ENCODE data around the gene SMIM15. TPM values are rescaled to one million over a fixed set of nuclear protein-coding genes. Genes with fewer than 3 reads are reported as not detected.

The SMIM15 gene
- total RNA-seq, 1 experiment from 2014 or later, result 83.9 TPM

- no peak overlapping the region for H2AFZ ChIP-seq (ENCODE audit: low read depth, low read length, poor library complexity, severe bottlenecking)
- no peak for TF ChIP-seq TCF7L2 (IDR thresholded peaks at IDR 0.05; ENCODE audit: borderline replicate concordance, extremely low read depth, insufficient read depth, insufficient read length)
- no peak for TF ChIP-seq ZFX (IDR thresholded peaks at IDR 0.05)
- TF ChIP-seq SP1 (IDR thresholded peaks at IDR 0.05; ENCODE audit: low read depth), result no peak
- ChIA-PET CTCF (no interaction called here), RAD21 (ENCODE audit: low non-redundant PET in 1 of 2, low total read pairs in 2 of 2, uncharacterized antibody in 2 of 2, unreplicated experiment in 2 of 2) (interaction anchor here in 1 of 2 experiments (0.6 kb wide), 1 partner anchor 245 kb away, joined by 4 read pairs; no protein-coding TSS in a partner anchor), POLR2A (no interaction called here)
- H3K9ac ChIP-seq (ENCODE audit: low read length), result peak overlapping the region; percentile 98; the same call in 1 of the 2 replicates
- no peaks in the 10 kb centered on the region for H3K9me2 ChIP-seq (ENCODE audit: insufficient read depth)
- peak overlapping the region; percentile 92 to 95 for H3K4me3 ChIP-seq (replicated peaks in 1 of 2; ENCODE audit: low read depth in 1 of 2, low read length in 2 of 2)
- peak overlapping the region; percentile 72 for H3K4me2 ChIP-seq (ENCODE audit: low read length)
- peaks cover 0 to 16% of the 10 kb centered on the region in 2 experiments; a peak in 2 of 4 replicates for H3K4me1 ChIP-seq (ENCODE audit: control insufficient read depth in 1 of 2, insufficient read depth in 2 of 2, low read length in 2 of 2)
- no peak for DNase-seq (ENCODE audit: low read depth, low spot score)
- peaks cover 54% of the 10 kb centered on the region for H3K79me2 ChIP-seq (ENCODE audit: insufficient read depth, low read length)
- H3K27me3 ChIP-seq (ENCODE audit: insufficient read depth, low read length), result no peaks in the 10 kb centered on the region
- no peaks in the 10 kb centered on the region for H4K20me1 ChIP-seq (ENCODE audit: insufficient read depth)
- H3K27ac ChIP-seq (ENCODE audit: low read depth, low read length), result no peak overlapping the region
- no peaks in the 10 kb centered on the region for H3K9me3 ChIP-seq (ENCODE audit: control insufficient read depth in 1 of 2, insufficient read depth in 1 of 2, low read depth in 1 of 2, low read length in 2 of 2)
- peaks cover 18 to 19% of the 10 kb centered on the region in 2 experiments; a peak in 3 of 4 replicates for H3K36me3 ChIP-seq (ENCODE audit: control insufficient read depth in 1 of 2, insufficient read depth in 2 of 2, low read length in 2 of 2)
- no TSS peak for BruUV-seq (replicated peaks)
- no peak for ATAC-seq
- intact Hi-C loops (cut with micrococcal nuclease), result loop anchor here (2.0 to 5.0 kb wide), 3 partner anchors 167 to 478 kb away; no protein-coding TSS in a partner anchor
Observed at GRCh38 chr5:61163905-61164304, 1.6 kb upstream of the SMIM15 start.

- peak overlapping the region; percentile 87 for H3K27ac ChIP-seq (ENCODE audit: low read depth, low read length)
- POLR2A ChIA-PET, result no interaction called here
- no peak overlapping the region for H2AFZ ChIP-seq (ENCODE audit: low read depth, low read length, poor library complexity, severe bottlenecking)
- TF ChIP-seq ATF3 (IDR thresholded peaks at IDR 0.05) (no peak), FOSL1 (IDR thresholded peaks at IDR 0.05; ENCODE audit: low read depth) (no peak), ZFX (IDR thresholded peaks at IDR 0.05) (no peak), ZNF274 (IDR thresholded peaks at IDR 0.05; ENCODE audit: low read depth, low read length) (no peak), SIN3A (IDR thresholded peaks at IDR 0.05; ENCODE audit: low read depth) (peak; percentile 44; the same call in 1 of the 2 replicates), CBX3 (IDR thresholded peaks at IDR 0.05; ENCODE audit: low read depth) (no peak), JUND (IDR thresholded peaks at IDR 0.05) (no peak), SRF (IDR thresholded peaks at IDR 0.05; ENCODE audit: low read depth) (no peak), REST (IDR thresholded peaks at IDR 0.05; ENCODE audit: low read depth) (no peak), SP1 (IDR thresholded peaks at IDR 0.05; ENCODE audit: low read depth) (no peak), MAX (IDR thresholded peaks at IDR 0.05) (0 out of 2 replicates have a peak, but pooled peaks have one; percentile 9), ZBTB33 (IDR thresholded peaks at IDR 0.05; ENCODE audit: extremely low read depth, insufficient replicate concordance, low read length) (no peak)
Observed at GRCh38 chr5:61162832-61163567, 732 bp upstream of the SMIM15 start.

More at GRCh38 chr5:61162832-61163567, 732 bp upstream of the SMIM15 start:
- DNase-seq (ENCODE audit: low read depth, low spot score), result no peak
- Histone ChIP-seq H3K27me3 (ENCODE audit: insufficient read depth, low read length) (no peaks in the 10 kb centered on the region), H4K20me1 (ENCODE audit: insufficient read depth) (no peaks in the 10 kb centered on the region), H3K4me3 (replicated peaks in 1 of 2; ENCODE audit: low read depth in 1 of 2, low read length in 2 of 2) (peak overlapping the region; percentile 92 to 95), H3K9ac (ENCODE audit: low read length) (peak overlapping the region; percentile 98), H3K4me2 (ENCODE audit: low read length) (peak overlapping the region; percentile 72), H3K36me3 (ENCODE audit: control insufficient read depth in 1 of 2, insufficient read depth in 2 of 2, low read length in 2 of 2) (peaks cover 23 to 26% of the 10 kb centered on the region in 2 experiments; a peak in 3 of 4 replicates), H3K9me2 (ENCODE audit: insufficient read depth) (no peaks in the 10 kb centered on the region), H3K79me2 (ENCODE audit: insufficient read depth, low read length) (peaks cover 63% of the 10 kb centered on the region), H3K4me1 (ENCODE audit: control insufficient read depth in 1 of 2, insufficient read depth in 2 of 2, low read length in 2 of 2) (peaks cover 0 to 16% of the 10 kb centered on the region in 2 experiments; a peak in 2 of 4 replicates), H3K9me3 (ENCODE audit: control insufficient read depth in 1 of 2, insufficient read depth in 1 of 2, low read depth in 1 of 2, low read length in 2 of 2) (no peaks in the 10 kb centered on the region)
- ATAC-seq, result peak; percentile 57
- TSS peak; percentile 72 for BruUV-seq (replicated peaks)
- RAD21 ChIA-PET (ENCODE audit: low non-redundant PET in 1 of 2, low total read pairs in 2 of 2, uncharacterized antibody in 2 of 2, unreplicated experiment in 2 of 2), result no interaction called here
- intact Hi-C loops (cut with micrococcal nuclease), result loop anchor here (2.0 to 5.0 kb wide), 3 partner anchors 168 to 479 kb away; no protein-coding TSS in a partner anchor
- CTCF ChIA-PET, result no interaction called here

Measured in HCT116 (cell line).